ENCODE data around the gene SPATA2.

GRCh38 chr20:49918446-49918845, 3.1 kb upstream of the SPATA2 start:
- TF ChIP-seq, protein P1, sequence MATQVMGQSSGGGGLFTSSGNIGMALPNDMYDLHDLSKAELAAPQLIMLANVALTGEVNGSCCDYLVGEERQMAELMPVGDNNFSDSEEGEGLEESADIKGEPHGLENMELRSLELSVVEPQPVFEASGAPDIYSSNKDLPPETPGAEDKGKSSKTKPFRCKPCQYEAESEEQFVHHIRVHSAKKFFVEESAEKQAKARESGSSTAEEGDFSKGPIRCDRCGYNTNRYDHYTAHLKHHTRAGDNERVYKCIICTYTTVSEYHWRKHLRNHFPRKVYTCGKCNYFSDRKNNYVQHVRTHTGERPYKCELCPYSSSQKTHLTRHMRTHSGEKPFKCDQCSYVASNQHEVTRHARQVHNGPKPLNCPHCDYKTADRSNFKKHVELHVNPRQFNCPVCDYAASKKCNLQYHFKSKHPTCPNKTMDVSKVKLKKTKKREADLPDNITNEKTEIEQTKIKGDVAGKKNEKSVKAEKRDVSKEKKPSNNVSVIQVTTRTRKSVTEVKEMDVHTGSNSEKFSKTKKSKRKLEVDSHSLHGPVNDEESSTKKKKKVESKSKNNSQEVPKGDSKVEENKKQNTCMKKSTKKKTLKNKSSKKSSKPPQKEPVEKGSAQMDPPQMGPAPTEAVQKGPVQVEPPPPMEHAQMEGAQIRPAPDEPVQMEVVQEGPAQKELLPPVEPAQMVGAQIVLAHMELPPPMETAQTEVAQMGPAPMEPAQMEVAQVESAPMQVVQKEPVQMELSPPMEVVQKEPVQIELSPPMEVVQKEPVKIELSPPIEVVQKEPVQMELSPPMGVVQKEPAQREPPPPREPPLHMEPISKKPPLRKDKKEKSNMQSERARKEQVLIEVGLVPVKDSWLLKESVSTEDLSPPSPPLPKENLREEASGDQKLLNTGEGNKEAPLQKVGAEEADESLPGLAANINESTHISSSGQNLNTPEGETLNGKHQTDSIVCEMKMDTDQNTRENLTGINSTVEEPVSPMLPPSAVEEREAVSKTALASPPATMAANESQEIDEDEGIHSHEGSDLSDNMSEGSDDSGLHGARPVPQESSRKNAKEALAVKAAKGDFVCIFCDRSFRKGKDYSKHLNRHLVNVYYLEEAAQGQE (IDR thresholded peaks at IDR 0.05; ENCODE audit: insufficient read depth in 1 of 2, low read depth in 2 of 2, low read length in 2 of 2) = no peak
- no peak for TF ChIP-seq TAF1 (IDR thresholded peaks at IDR 0.05; ENCODE audit: borderline replicate concordance, insufficient read depth, low read length)
